Gastroesophageal sphincter (tissue), 3 donors: Measurements from ENCODE around the gene GRIK3.

Experiments
- POLR2A ChIP-seq, 2 donors: fragments of 450-650 bp; IDR thresholded peaks; one replicate each; pipeline ENCODE4 v1.6.1; 2017; ENCODE audit warnings: antibody characterized with exemption in 2 of 2, mild to moderate bottlenecking in 2 of 2, moderate library complexity in 1 of 2
- TF ChIP-seq, protein P1 (sequence below), 4 experiments: fragments of 200-600 bp in 2 of 4; fragments of 450-650 bp in 2 of 4; sonication (generic) in 1 of 4; IDR thresholded peaks; one replicate each; pipeline ENCODE4 v1.5.1; 2017 to 2019; ENCODE audit warnings: antibody characterized with exemption in 4 of 4, mild to moderate bottlenecking in 2 of 4, moderate library complexity in 2 of 4

DNA sequence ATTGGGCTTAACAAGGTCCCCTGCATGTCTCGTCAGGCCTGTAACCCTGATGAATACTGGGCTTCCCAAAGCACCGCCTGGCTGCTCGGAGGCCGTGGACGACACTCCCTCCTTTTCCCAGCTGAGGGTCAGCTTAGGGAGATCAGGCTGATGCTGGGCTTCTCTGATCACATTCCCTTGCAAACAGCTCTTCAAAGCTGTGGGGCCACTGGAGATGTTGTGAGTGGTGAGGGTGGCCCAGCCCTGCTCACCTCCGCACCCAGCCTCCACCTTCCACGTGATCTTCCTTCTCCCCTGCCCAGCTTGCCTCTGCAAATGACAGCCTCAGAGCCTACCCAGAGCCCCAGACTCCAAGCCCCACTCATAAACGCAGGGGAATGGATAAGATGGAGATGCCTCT is 195.4 kb downstream of the GRIK3 start:
- TF ChIP-seq, protein P1, sequence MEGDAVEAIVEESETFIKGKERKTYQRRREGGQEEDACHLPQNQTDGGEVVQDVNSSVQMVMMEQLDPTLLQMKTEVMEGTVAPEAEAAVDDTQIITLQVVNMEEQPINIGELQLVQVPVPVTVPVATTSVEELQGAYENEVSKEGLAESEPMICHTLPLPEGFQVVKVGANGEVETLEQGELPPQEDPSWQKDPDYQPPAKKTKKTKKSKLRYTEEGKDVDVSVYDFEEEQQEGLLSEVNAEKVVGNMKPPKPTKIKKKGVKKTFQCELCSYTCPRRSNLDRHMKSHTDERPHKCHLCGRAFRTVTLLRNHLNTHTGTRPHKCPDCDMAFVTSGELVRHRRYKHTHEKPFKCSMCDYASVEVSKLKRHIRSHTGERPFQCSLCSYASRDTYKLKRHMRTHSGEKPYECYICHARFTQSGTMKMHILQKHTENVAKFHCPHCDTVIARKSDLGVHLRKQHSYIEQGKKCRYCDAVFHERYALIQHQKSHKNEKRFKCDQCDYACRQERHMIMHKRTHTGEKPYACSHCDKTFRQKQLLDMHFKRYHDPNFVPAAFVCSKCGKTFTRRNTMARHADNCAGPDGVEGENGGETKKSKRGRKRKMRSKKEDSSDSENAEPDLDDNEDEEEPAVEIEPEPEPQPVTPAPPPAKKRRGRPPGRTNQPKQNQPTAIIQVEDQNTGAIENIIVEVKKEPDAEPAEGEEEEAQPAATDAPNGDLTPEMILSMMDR (IDR thresholded peaks at IDR 0.05), result no peak
- TF ChIP-seq POLR2A (IDR thresholded peaks at IDR 0.05), result no peak
